HG02970 (cell line): ENCODE results near the gene DDO.

ENCODE experiments used
- ATAC-seq: cut with Tn5 transposase; IDR thresholded peaks from one replicate; pipeline ENCODE4 v1.9.1; 2021; ENCODE audit warnings: mild to moderate bottlenecking, moderate library complexity, moderate number of reproducible peaks; ENCODE audit not compliant: unreplicated experiment, low FRiP score

The DDO gene

DNA sequence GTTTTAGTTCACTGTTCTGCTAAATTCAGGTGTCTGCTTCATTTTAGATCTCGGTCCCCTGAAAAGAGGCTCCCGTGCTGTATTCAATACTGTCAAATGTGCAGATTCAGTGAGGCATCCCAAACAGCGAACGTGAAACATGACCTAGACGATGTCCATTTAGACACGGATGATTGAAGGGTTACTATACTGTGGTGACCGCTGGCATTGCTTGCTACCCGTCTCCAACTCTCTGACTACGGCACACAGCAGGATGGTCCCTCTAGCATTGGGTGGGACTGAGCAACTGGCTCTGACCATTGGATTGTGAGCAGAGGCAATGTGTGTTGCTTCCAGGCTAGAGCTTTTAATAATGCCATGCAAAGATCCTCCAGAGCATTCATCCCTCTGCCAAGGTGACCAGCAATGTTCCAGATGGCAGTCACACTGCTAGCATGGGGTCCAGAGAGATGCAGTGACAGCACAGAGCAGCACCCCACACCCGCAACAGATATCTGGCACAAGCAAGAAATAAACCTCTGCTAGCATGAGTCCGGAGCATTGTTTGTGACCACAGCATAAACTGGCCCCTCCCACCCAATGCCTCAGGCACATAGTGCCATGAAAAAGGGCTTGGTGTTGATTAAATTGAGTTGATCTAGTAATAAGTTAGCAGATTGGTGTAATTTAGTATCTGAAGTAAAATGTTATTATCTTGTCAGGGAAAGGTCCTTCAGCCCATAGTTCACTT is 66.2 kb downstream of the DDO start:
- no peak for ATAC-seq

DNA sequence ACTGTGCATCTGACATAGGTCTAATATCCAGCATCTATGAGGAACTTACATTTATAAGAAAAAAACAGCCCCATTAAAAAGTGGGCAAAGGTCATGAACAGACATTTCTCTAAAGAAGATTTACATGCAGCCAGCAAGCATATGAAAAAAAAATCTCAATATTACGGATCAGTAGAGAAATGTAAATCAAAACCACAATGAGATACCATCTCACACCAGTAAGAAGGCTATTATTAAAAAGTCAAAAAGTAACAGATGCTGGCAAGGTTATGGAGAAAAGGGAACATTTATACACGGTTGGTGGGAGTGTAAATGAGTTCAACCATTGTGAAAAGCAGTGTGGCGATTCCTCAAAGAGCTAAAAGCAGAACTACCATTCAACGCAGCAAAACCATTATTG is 70.3 kb downstream of the DDO start:
- no peak for ATAC-seq

DNA sequence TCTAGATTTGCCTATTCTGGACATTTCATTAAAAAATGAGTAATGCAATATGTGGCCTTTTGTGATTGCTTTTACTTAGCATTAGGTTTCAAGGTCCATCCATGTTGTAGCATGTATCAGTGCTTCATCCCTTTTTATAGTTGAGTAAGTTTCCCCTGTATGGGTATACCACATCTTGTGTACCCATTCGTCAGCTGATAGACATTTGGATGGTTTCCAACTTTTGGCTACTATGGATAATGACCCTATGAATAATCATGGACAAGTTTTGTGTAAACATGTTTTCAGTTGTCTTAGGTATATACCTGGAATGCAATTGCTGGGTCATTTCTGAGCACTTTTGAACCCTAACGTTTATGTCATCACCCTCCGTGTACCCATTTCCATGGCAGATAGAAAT is 72.6 kb downstream of the DDO start:
- ATAC-seq = no peak
